ENCODE results near the gene FOLR3. TPM values are rescaled to one million over a fixed set of nuclear protein-coding genes. Genes with fewer than 3 reads are reported as not detected.

FOLR3 gene
- total and polyA plus RNA-seq, 2 experiments from 2014 or later = not detected

DNA sequence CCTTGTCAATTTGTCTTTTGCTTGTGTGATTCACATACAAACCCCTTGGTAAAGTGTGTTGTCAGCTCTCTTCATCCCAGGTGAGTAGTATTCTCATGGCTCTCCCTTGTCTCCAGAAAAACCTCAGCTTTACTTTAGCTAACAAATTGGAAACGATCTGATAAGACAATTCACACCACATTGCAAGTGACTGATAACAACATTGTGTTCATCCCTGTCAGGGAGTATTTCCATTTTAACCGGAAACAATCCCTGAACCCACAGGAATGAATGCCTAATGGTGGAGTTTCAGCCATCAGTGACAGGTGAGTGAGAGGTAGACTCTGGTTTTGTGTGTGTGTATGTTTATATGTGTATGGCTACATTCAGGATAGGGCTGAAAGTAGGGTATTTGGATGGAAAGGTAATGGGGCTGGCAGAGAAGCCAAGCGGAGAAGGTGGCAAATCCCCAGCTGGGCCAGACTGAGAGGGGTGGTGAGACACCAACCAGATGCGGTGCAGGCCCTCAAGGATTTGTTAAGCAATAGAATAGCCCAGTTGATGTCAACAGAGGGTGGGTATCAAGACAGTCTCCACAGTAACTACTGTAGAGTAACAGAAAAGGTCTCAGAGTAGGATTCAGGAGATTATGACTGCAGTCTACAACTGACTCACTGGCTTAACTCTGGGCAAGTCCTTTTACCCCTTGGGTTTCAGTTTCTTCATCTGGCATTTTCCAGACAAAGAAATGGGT, 47.3 kb upstream of the FOLR3 start (continued):
- no peak for TF ChIP-seq EZH2phosphoT487 (IDR thresholded peaks at IDR 0.05; ENCODE audit: unreplicated experiment)
- TF ChIP-seq ZNF114 (CRISPR knock-in tag; IDR thresholded peaks at IDR 0.05) = no peak
- no peak for TF ChIP-seq EZH2 (IDR thresholded peaks at IDR 0.05; ENCODE audit: low read depth, unreplicated experiment)
- TF ChIP-seq POLR2AphosphoS5 (IDR thresholded peaks at IDR 0.05; ENCODE audit: low read depth) = no peak
- TF ChIP-seq JUNB (IDR thresholded peaks at IDR 0.05; ENCODE audit: unreplicated experiment) = no peak

DNA sequence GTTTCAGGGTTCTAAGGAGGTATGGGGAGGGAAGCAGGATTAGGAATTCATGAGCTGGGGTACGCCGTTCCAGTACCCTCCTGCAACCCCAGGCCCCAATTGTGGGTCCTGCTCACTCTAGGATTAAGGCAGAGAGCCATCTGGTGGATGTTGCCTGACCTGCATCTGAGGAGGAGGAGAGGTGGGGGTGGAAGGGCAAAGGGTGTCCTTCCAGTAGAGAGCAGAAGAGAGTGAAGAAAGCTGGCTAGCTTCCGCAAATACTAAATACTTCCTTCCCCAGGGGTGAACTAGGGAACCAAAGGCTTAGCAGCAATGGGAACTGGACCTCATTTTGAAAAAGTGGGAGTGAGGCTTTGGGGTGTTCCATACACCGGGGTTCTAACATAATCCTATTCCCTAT, 44.2 kb upstream of the FOLR3 start:
- Histone ChIP-seq H3K9me2 (ENCODE audit: insufficient read depth) (no peaks in the 10 kb centered on the region), H3F3A (replicated peaks; ENCODE audit: low read depth) (no peaks in the 10 kb centered on the region; the same call in 1 of the 2 replicates), H3K36me3 (ENCODE audit: insufficient read depth) (no peaks in the 10 kb centered on the region; the same call in 1 of the 2 replicates), H3K4me1 (ENCODE audit: insufficient read depth) (no peaks in the 10 kb centered on the region), H3K27ac (ENCODE audit: low read depth) (peak overlapping the region; percentile 33; the same call in 1 of the 2 replicates), H3K4me3 (no peak overlapping the region), H4K20me1 (replicated peaks; ENCODE audit: insufficient read depth) (no peaks in the 10 kb centered on the region; the same call in 1 of the 2 replicates), H2AFZ (no peak overlapping the region), H3K4me2 (no peak overlapping the region), H3K79me2 (replicated peaks; ENCODE audit: insufficient read depth) (no peaks in the 10 kb centered on the region), H3K27me3 (ENCODE audit: insufficient read depth) (no peaks in the 10 kb centered on the region)
- no peak overlapping the region for H3K4me3 Mint-ChIP-seq
- DNase-seq (ENCODE audit: low spot score) (peak; percentile 94), ATAC-seq (peak; percentile 99)
- H3K27ac Mint-ChIP-seq = peak overlapping the region; percentile 82
- TF ChIP-seq, protein P1, sequence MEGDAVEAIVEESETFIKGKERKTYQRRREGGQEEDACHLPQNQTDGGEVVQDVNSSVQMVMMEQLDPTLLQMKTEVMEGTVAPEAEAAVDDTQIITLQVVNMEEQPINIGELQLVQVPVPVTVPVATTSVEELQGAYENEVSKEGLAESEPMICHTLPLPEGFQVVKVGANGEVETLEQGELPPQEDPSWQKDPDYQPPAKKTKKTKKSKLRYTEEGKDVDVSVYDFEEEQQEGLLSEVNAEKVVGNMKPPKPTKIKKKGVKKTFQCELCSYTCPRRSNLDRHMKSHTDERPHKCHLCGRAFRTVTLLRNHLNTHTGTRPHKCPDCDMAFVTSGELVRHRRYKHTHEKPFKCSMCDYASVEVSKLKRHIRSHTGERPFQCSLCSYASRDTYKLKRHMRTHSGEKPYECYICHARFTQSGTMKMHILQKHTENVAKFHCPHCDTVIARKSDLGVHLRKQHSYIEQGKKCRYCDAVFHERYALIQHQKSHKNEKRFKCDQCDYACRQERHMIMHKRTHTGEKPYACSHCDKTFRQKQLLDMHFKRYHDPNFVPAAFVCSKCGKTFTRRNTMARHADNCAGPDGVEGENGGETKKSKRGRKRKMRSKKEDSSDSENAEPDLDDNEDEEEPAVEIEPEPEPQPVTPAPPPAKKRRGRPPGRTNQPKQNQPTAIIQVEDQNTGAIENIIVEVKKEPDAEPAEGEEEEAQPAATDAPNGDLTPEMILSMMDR (conservative IDR thresholded peaks at IDR 0.05; ENCODE audit: low read depth in 2 of 2) = peak; percentile 78 to 95
- TF ChIP-seq NANOG (IDR thresholded peaks at IDR 0.05; ENCODE audit: borderline replicate concordance) = no peak
- TF ChIP-seq, protein P2, sequence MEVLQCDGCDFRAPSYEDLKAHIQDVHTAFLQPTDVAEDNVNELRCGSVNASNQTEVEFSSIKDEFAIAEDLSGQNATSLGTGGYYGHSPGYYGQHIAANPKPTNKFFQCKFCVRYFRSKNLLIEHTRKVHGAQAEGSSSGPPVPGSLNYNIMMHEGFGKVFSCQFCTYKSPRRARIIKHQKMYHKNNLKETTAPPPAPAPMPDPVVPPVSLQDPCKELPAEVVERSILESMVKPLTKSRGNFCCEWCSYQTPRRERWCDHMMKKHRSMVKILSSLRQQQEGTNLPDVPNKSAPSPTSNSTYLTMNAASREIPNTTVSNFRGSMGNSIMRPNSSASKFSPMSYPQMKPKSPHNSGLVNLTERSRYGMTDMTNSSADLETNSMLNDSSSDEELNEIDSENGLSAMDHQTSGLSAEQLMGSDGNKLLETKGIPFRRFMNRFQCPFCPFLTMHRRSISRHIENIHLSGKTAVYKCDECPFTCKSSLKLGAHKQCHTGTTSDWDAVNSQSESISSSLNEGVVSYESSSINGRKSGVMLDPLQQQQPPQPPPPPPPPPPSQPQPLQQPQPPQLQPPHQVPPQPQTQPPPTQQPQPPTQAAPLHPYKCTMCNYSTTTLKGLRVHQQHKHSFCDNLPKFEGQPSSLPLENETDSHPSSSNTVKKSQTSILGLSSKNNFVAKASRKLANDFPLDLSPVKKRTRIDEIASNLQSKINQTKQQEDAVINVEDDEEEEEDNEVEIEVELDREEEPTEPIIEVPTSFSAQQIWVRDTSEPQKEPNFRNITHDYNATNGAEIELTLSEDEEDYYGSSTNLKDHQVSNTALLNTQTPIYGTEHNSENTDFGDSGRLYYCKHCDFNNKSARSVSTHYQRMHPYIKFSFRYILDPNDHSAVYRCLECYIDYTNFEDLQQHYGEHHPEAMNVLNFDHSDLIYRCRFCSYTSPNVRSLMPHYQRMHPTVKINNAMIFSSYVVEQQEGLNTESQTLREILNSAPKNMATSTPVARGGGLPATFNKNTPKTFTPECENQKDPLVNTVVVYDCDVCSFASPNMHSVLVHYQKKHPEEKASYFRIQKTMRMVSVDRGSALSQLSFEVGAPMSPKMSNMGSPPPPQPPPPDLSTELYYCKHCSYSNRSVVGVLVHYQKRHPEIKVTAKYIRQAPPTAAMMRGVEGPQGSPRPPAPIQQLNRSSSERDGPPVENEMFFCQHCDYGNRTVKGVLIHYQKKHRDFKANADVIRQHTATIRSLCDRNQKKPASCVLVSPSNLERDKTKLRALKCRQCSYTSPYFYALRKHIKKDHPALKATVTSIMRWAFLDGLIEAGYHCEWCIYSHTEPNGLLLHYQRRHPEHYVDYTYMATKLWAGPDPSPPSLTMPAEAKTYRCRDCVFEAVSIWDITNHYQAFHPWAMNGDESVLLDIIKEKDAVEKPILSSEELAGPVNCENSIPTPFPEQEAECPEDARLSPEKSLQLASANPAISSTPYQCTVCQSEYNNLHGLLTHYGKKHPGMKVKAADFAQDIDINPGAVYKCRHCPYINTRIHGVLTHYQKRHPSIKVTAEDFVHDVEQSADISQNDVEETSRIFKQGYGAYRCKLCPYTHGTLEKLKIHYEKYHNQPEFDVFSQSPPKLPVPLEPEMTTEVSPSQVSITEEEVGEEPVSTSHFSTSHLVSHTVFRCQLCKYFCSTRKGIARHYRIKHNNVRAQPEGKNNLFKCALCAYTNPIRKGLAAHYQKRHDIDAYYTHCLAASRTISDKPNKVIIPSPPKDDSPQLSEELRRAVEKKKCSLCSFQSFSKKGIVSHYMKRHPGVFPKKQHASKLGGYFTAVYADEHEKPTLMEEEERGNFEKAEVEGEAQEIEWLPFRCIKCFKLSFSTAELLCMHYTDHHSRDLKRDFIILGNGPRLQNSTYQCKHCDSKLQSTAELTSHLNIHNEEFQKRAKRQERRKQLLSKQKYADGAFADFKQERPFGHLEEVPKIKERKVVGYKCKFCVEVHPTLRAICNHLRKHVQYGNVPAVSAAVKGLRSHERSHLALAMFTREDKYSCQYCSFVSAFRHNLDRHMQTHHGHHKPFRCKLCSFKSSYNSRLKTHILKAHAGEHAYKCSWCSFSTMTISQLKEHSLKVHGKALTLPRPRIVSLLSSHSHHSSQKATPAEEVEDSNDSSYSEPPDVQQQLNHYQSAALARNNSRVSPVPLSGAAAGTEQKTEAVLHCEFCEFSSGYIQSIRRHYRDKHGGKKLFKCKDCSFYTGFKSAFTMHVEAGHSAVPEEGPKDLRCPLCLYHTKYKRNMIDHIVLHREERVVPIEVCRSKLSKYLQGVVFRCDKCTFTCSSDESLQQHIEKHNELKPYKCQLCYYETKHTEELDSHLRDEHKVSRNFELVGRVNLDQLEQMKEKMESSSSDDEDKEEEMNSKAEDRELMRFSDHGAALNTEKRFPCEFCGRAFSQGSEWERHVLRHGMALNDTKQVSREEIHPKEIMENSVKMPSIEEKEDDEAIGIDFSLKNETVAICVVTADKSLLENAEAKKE (CRISPR knock-in tag; IDR thresholded peaks at IDR 0.05) = no peak
- TF ChIP-seq ZNF114 (CRISPR knock-in tag; IDR thresholded peaks at IDR 0.05) = no peak
- no peak for TF ChIP-seq JUNB (IDR thresholded peaks at IDR 0.05; ENCODE audit: unreplicated experiment)
- no peak for TF ChIP-seq STAT1 (IDR thresholded peaks at IDR 0.05; ENCODE audit: unreplicated experiment)
- no peak for TF ChIP-seq EZH2phosphoT487 (IDR thresholded peaks at IDR 0.05; ENCODE audit: unreplicated experiment)
- TF ChIP-seq EZH2 (IDR thresholded peaks at IDR 0.05; ENCODE audit: low read depth, unreplicated experiment) = no peak
- peaks cover 12% of the 10 kb centered on the region; the same call in 2 of the 3 replicates for H3K36me3 Mint-ChIP-seq (ENCODE audit: low read depth)
- peaks cover 3% of the 10 kb centered on the region for H3K27me3 Mint-ChIP-seq (ENCODE audit: insufficient read depth, low read depth, poor library complexity)
- H3K9me3 Mint-ChIP-seq = no peaks in the 10 kb centered on the region; the same call in 2 of the 3 replicates
- H3K4me1 Mint-ChIP-seq = peaks cover 15% of the 10 kb centered on the region

All from GM23338 (cell line).